ENCODE data around the gene EXTL2. TPM values are rescaled to one million over a fixed set of nuclear protein-coding genes. Genes with fewer than 3 reads are reported as not detected.
A peak's percentile ranks its signal among the peaks of the same experiment; 100 is the strongest.
"Not testable (repeated sequence)": the region's sequence is repeated elsewhere in the genome, so short reads cannot be mapped to it uniquely, and the experiment has no call there.

EXTL2 gene
- polyA plus RNA-seq, 5 donors = 70.5 to 124 (median 102) TPM

- DNase-seq = peak in 1 of 2 donors; percentile 38
Observed at GRCh38 chr1:100866041-100866900, 28.4 kb downstream of the EXTL2 start.

GRCh38 chr1:100862591-100862990, 32.1 kb downstream of the EXTL2 start:
- no peak for DNase-seq

GRCh38 chr1:100861379-100861778, 33.3 kb downstream of the EXTL2 start:
- DNase-seq = no peak

GRCh38 chr1:100860397-100860991, 34.1 kb downstream of the EXTL2 start:
- no peak for DNase-seq

DNA sequence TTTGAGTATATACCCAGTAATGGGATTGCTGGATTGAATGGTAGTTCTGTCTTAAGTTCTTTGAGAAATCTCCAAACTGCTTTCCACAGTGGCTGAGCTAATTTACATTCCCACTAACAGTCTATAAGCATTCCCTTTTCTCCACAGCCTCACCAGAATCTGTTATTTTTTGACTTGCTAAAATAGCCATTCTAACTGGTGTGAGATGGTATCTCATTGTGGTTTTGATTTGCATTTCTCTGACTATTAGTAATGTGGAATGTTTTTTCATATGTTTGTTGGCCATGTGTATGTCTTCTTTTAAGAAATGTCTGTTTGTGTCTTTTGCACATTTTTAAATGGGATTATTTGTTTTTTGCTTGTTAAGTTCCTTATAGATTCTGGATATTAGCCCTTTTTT, 39.5 kb downstream of the EXTL2 start:
- DNase-seq = not testable (repeated sequence)

DNA sequence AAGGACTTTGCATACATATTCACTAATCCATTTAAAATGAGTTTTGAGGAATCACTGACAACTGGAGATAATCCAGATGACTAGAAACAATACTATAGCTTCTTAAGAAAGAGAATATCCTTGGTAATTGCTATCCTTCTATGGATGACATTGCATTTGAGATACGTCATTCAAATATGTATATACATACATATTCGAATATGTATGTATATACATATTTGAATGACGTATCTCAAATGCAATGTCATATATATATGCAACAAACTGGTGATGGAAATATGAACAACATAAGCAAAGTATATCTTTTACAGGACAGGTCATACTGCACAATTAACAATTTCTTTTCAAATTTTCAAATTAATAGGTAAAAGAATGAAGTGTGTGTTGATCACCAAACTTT, 41.7 kb downstream of the EXTL2 start:
- no peak for DNase-seq

- DNase-seq = no peak
Observed at GRCh38 chr1:100851726-100852125, 42.9 kb downstream of the EXTL2 start.

DNA sequence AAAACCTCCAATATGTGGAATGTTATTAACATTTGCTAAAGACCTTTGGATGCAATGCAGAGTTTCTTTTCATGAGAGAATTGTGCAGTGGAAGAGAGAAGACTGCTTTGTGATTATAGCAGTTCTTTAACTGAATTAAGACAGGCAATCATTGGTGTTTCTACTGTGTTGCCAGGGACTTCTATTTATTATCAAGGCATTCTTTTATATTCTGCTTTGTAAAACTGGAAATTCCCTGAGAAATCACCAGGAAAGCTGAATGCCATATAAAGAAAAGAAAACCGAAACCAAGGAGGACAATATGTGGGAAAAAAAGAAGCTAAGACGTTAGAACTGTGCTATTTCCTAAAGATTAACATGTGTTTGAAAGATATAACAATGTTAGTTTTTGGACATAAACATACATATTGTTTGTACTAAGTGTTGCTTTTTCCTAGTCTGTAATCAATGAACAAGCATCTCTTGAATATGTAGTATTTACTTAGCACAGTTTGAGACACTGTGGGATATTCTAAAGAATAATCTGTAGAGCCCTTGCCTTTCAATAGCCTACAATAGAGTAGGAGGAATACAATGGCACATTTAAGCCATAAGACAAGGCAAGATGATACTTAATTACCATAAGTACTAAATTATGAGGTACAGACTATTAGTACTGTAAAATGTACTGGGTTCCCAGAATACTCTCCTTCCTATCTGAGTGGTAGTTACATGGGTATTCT, 47.1 kb downstream of the EXTL2 start:
- peak in 1 of 2 donors; percentile 9 for DNase-seq

- DNase-seq = not testable (repeated sequence)
Observed at GRCh38 chr1:100843160-100843559, 51.5 kb downstream of the EXTL2 start.

- DNase-seq = no peak
Observed at GRCh38 chr1:100835866-100836842, 58.5 kb downstream of the EXTL2 start.

DNA sequence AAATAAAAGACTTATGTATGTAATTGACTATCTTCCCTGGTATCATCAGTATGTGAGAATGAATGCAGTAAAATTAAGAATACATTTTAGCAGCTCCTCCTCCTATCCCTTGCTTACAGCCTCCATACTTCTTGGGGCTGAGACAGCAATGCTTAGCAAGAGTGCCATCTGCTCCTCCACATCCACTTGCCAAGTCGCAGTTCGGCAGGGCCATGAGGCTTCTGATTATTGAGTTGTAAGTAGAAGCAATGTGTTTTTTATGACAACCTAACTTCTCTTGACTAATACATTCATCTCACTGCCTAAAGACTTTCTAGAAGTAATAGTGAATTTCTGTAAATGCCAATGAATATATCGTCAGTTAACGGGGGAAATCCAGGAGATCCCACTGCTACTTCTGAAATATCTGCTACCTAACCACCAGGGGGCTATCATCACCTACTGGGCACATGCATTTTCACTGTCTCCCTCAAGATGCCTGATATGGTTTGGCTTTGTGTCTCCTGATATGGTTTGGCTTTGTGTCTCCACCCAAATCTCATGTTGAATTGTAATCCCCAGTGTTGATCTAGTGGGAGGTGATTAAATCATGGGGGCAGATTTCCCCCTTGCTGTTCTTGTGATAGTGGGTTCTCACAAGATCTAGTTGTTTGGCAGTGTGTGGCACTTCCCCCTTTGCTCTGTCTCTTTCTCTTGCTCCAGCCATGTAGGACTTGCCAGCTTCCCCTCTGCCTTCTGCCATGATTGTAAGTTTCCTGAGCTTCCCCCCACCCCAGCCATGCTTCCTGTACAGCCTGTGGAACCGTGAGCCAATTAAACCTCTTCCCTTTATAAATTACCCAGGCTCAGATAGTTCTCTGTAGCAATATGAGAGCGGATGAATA, 59.6 kb downstream of the EXTL2 start:
- DNase-seq = no peak

DNA sequence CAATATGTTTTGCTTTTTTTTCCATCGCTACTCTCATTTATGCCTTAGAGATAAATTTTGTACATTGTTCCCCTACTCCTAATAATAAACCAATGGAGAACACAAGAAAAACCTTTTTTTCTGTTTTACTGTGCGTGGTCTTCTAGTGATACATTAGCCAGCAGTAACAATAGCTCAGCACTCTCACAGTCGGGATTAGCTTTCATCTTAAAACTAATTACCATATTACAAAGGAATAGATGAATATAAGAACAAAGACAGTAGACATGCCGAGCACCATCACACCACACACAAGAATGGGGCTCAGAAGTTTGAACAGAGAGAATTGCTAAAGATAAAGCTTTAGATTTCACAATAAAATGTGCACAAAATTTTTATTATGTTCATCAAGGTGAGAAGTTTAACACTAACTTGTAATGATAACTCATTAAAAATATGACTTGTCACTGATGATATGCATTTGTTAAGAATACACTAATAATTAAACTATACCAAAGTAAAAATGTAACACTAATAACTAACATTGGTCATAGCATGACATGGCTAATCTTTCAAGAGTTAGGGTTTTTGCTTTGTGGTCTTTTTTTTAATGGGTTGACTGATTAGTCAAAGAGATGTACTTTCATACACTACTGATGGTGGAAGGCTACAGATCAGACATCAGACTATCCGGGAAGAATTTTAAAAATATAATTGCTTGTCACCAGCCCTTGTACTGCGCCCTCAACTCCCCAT, 61.8 kb downstream of the EXTL2 start:
- DNase-seq = no peak

DNA sequence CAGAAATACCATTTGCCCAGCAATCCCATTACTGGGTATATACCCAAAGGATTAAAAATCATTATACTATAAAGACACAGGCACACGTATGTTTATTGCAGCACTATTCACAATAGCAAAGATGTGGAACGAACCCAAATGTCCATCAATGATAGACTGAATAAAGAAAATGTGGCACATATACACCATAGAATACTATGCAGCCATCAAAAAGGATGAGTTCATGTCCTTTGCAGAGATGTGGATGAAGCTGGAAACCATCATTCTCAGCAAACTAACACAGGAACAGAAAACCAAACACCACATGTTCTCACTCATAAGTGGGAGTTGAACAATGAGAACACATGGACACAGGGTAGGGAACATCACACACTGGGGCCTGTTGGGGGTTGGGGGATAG, 69.0 kb downstream of the EXTL2 start:
- DNase-seq = not testable (repeated sequence)

Other genes with a start within 250 kb of the EXTL2 start
- 10 to 100 TPM; 29.6 to 77.3 (median 54.0) TPM for gene VCAM1, start 175.1 kb downstream of the EXTL2 start, polyA plus RNA-seq (ENCODE audit: insufficient read depth in 1 of 5, insufficient read length in 5 of 5, low replicate concordance in 1 of 5)
- gene SLC30A7, start 1.2 kb upstream of the EXTL2 start, polyA plus RNA-seq (ENCODE audit: insufficient read depth in 1 of 5, insufficient read length in 5 of 5, low replicate concordance in 1 of 5) = 10 to 100 TPM; 12.9 to 23.1 (median 21.6) TPM
- 10 to 100 TPM; 62.7 to 79.5 (median 73.8) TPM for gene DPH5, start 130.9 kb upstream of the EXTL2 start, polyA plus RNA-seq (ENCODE audit: insufficient read depth in 1 of 5, insufficient read length in 5 of 5, low replicate concordance in 1 of 5)